GM18517 (cell line): Measurements from ENCODE around the gene PAX3.

Source experiments
- ATAC-seq: cut with Tn5 transposase; IDR thresholded peaks from one replicate; pipeline ENCODE4 v1.9.1; 2021; ENCODE audit warnings: mild to moderate bottlenecking, moderate library complexity; ENCODE audit not compliant: unreplicated experiment

Gene PAX3

GRCh38 chr2:222298001-222298310, 842 bp downstream of the PAX3 start:
- ATAC-seq, result no peak

GRCh38 chr2:222297600-222297935, 1.2 kb downstream of the PAX3 start:
- ATAC-seq, result no peak

DNA sequence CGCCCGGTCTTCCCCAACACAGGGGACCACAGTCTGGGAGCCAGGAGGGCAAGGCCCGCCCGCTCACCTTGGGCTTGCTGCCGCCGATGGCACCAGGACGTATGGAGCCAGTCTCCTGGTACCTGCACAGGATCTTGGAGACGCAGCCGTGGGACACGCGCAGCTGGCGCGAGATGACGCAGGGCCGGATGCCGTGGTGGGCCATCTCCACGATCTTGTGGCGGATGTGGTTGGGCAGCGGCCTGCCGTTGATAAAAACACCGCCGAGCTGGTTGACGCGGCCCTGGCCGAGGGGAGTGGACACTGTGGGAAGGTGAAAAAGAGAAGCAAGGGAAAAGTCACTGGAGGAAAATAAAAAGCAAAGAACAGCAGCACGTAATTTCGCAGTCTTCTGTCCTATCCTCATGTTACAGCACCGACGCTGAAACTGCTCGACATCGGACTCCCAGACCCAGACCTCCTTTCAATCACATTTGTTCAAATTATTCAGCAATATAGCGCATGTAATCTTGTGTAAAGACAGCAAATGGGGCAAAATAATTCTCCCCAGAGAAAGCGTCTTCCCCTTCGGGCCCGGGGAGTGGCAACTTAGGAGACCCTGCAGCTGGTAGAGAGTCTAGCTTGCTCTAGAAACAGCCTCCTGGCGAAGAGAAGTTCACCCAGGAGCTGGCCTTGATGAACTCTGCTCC, 1.7 kb downstream of the PAX3 start:
- ATAC-seq, result no peak

- ATAC-seq, result no peak
Observed at GRCh38 chr2:222296311-222296741, 2.5 kb downstream of the PAX3 start.

- ATAC-seq, result no peak
Observed at GRCh38 chr2:222295368-222296062, 3.3 kb downstream of the PAX3 start.

DNA sequence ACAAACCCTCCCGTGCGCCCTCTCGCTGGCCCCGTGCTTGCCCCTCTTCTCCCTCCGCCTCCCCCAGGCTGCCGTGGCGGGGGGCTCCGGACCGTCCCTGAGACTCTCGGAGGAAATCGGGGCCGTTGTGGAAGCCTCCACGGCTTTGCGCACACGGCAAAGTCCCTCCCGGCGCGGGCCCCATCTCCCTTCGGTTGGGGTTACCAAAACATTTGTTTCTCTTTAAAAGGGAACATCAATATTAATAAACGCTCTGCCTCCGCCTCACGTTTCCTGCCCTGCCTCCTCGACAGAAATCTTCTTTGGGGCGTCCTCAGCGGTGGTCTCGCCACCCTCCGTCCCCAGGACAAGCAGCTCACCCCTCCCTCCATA, 3.8 kb downstream of the PAX3 start:
- no peak for ATAC-seq

DNA sequence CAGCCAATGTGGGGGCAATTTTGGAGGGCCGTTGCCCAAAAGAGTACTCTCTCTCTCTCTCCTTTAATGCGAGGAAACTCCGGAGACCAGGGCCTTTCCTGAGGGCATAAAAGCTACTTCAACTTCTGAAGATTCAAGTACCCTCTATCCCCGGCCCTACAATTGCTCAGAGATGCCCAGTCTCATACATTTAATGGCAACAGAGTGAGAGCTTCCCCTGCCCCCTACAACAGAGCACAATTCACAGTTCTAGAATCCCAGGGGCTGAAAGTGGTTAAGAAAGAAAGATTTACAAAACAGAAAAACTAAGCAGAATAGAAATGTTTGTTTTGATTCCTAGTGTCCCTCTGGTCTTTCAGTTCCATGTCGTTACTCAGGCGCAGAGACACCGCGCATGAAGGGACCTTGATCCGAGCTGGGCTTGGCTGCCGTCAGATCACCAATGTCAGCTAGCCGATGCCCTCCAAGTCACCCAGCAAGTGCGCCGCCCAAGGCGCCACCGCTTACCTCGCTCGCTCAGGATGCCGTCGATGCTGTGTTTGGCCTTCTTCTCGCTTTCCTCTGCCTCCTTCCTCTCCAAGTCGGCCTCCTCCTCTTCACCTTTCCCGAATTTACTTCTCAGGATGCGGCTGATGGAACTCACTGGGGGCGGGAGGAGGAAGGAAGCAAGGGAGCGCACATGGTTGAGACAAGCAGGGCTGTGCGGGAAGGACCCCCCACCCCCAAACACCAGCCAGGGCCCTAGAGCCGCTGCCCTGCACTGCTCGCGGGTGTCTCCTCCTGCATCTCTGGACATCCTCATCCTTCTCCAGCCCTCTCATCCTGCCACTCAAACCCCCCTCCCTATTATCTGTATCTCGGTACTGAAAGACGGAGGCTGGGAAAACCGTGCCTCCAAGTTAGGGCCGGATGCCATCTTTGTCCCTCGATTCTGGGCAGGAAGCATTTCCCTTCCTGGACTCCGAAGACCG, 4.9 kb downstream of the PAX3 start:
- ATAC-seq, result no peak

DNA sequence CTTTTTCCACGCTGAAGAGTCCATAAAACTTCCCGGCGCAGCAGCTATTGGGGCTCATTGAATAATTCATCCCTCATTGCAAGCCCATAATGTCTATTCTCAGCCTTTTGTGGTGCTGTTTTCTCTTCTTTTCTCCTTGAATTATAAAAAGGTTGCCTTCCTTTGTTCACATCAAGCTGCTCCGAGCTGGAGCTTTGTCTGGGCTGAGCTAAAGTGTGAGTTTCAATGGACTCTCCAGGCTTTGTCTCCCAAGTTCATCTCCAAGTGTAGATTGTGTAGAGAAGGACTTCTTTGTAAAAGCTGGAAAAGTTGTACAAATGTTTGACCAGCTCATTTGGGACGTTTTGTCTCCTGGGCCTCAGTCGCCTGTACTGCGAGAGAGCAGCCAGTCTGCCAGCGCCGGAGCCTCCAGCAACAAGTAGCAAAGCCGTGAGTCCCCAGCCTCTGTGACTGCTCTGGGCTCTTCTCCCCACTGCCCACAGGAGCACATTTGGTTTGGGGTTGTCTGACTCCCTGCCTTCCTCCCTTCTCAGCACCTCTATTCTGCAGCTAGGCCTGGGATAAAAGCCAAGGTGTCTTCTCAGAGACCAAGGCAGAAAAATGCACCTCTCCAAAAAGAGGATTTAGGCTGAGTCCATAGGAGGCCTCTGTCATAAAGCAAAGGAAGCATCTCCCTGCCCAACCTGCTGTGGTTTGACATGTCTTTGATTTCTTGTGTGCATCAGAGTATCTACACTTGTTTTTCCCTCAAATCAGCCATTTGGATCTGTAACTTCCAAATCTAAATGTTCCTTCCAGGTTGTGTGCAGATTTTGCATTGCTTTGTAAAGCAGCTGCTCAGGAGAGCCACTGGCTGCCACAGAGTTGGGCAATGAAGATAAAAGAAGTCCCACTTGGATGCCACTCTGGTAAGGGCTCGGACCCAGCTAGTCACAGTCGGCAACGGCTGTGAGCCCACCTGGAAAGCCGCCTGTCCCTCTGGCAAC, 6.4 kb downstream of the PAX3 start:
- ATAC-seq, result no peak

DNA sequence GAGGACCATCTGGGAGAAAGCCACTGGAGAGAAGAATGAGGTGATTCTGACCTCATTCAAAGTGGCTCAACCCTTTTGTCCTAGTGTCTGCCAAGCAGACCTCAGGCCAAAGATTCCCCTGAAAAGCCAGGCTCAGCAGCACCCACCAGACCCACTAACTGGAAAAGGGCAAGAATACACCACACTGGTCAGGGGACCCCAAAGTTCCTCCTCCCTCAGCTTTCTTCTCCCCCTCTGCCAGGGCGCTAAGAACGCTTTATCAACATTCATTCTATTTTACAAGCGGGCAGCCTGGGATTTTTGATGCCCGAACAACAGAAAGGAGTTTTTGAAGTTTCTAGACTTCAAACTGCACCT, 7.3 kb downstream of the PAX3 start:
- ATAC-seq, result no peak

GRCh38 chr2:222290736-222291484, 7.9 kb downstream of the PAX3 start:
- no peak for ATAC-seq

DNA sequence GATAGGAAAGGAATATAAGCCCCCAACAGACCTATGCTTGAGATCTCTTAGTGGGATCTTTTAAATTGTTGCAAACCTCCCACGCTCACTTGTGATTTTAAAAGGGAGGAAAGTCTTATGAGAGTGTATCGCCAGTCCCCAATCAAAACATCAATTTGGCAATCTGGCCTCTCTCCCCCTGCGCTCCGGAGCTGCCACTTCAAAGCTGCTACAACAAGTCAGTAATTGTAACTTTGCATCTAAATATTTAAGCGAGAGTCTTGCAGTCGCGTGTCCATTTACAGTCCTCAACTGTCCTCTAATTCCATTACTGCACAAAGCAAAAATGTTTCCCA, 8.4 kb downstream of the PAX3 start:
- no peak for ATAC-seq

GRCh38 chr2:222289278-222290160, 9.3 kb downstream of the PAX3 start:
- ATAC-seq, result no peak

DNA sequence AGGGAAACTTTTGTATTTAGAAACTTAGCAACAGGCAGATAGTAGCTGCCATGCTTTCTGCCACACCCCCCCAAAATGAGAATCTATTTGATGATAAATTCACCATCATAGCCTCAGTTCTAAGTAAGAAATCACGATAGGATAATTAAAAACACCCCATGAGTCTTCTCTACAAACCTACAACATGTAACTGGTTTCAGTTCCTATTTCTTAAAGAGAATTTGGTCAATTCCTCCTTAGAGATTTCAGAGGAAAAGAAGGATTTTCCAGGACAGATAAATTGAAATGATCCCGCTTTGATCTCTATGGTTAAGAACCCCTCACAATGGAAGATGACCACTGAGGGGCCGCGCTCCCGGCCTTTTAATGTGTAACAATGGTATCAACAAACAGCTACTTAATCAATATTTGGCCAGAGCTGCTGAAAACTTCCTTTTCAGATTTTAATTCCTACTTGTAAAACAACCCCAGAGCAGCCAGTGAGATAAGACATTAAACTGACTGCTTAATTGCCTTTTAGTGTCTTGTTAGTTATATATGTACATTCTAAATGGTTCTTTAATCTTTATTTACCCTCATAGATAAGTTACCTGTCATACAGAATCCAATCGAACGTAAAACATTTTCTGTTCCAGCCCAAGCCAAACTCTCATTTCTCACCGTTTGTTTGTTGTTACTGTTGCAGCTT, 10.1 kb downstream of the PAX3 start:
- ATAC-seq, result no peak

DNA sequence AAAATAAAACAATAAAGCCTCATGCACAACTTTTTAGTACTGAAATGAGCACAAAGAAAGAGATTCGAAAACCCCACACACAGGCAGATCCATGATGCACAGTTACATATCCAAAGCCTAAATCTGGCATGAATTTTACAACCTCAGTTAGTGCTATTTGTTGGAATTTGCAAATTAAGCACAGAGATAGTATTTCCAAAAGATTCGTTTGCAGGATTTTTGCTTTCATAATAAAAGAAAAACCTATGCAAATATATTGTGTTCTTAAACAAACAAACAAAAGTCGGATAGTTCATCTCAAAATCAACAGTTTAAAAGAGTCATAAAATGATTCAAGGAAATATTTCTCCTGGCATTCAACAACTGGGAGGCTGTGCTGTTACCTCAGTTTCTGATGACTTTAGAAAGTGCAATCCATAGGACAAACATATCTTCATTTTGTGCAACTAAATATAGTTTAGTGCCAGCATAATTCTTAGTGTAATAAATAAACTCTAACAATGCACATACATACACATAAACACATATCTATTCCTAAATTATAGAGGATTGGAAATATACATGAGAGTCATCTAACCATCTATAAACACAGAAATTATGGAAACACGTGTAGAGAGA, 10.8 kb downstream of the PAX3 start:
- ATAC-seq, result no peak

DNA sequence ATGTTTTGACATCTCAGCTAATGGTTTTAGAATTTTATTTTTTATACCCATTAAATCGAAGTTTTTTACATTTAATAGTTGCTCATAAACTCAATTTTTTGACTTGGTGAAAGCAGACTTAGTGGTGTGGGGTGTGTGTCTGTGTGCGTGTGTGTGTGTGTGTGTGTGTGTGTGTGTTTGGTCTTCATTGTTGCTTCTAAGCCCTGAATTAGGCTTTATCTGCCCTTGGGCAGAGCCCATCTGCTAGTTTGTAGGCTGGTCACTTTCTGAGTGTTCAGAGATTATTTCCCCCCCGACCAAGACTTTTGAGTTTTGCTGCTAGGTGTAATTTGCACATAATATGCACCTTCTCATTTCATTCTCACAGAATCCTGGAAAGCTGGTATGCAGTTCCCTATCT, 14.3 kb downstream of the PAX3 start:
- ATAC-seq, result no peak

- ATAC-seq, result no peak
Observed at GRCh38 chr2:222283634-222284033, 15.2 kb downstream of the PAX3 start.

GRCh38 chr2:222281506-222281905, 17.3 kb downstream of the PAX3 start:
- ATAC-seq, result no peak

DNA sequence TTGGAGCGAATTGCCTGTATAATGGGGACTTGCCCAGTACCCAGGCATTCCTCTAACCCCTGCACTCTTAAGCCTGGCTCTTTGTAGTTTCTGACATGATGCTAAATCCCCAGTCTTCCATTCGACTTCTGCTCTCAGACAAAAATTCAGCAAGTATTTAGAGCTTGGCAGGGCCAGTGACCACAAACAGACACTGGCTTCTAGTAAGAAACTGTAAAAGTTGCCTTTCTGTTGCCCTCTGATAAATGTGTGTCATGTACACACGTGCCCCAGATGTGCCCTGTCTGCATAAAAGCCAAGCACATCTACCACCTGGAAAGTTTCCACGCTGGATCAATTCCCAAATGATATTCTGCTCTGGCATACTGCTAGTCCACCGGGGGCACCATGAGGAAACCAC, 18.0 kb downstream of the PAX3 start:
- ATAC-seq, result no peak
